Endometrial microvascular endothelial cells (primary cell): ENCODE results near the gene KRT86. TPM values are rescaled to one million over a fixed set of nuclear protein-coding genes. Genes with fewer than 3 reads are reported as not detected.

Source experiments
- in situ Hi-C: cut with HindIII; loops from 2 replicates; pipeline ENCODE4 v1.10.0; 2017; ENCODE audit warnings: low sequenced_read_pairs, low pct_unique_long_range_greater_than_20kb; ENCODE audit errors: inconsistent ontology term
- total RNA-seq: library from RNA; depleted of rRNA; stranded (reverse); fragments of >200 nt; gene quantifications from one replicate; pipeline ENCODE4 v1.2.3, GENCODE V29; 2015; ENCODE audit errors: inconsistent ontology term

Gene KRT86
- total RNA-seq, result not detected

DNA sequence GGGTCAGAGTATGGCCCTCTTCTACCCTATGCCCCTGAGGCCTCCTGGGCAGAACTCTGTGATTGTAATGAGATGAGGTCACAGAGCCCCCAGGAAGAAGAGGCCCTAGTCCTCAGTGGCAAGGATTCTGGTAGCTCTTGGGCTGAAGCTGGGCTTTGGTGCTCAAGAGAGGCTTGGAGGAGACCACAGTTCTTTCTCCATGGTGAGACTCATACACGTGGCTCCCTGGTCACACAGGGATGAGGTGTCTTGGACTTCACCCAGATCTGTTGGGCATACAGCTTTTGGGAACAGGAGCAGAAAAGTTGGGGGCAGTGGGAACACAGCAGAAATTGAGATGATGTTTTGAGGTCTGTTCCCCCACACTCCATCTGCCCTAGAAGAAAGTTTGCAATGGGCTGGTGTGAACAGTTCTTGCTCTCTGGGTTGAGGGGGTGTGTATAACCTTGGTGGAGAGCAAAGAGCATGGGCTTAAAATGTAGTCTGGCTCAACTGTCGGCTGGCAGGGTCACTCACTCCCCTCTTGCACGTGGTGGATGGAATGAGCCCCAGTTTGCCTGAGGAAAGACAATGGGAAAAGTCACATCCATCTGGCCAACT is at the start of gene KRT86:
Gene KRT86, plus strand, starts transcription at position 125 of the 600 bp plus-strand sequence. CDS start 27,272 bp downstream, outside the sequence.
- in situ Hi-C loops, result no loop called here

DNA sequence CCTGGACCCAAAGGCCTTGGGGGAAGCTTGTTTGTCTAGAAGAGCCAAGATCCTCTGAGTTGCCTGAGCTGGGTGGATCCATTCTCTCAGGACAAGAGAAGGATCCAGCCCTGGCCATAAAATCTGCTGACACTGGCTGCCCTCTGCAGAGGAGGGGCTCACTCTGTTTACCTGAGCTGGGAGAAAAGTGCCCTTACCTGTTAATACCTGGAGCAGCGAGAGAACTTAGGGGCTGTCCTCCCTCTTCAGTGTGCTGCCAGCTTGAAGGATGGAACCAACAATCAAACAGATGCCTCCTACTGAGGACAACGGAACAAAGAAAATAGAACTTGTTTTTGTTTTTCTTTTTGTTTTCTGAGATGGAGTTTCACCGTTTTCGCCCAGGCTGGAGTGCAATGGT is 48.7 kb upstream of the KRT86 start:
- in situ Hi-C loops, result no loop called here

DNA sequence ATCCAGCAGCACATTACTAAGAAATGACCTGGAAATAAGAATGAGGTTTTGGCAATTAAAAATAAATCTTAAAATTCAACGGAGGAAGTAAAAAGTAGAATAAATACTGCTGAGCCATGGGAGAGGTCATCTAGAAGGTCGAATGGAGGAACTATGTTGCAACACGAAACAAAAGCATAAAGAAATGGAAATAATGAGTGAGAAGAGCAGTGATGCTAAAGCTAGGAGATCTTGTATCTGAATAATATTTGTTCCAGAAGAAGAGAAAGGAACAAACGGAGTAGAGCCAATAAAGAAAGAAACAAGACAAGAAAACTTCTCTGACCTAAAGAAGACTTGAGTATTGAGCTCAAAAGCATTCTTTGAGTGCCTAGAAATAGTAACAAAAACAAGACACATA is 48.0 kb upstream of the KRT86 start:
- in situ Hi-C loops, result no loop called here

DNA sequence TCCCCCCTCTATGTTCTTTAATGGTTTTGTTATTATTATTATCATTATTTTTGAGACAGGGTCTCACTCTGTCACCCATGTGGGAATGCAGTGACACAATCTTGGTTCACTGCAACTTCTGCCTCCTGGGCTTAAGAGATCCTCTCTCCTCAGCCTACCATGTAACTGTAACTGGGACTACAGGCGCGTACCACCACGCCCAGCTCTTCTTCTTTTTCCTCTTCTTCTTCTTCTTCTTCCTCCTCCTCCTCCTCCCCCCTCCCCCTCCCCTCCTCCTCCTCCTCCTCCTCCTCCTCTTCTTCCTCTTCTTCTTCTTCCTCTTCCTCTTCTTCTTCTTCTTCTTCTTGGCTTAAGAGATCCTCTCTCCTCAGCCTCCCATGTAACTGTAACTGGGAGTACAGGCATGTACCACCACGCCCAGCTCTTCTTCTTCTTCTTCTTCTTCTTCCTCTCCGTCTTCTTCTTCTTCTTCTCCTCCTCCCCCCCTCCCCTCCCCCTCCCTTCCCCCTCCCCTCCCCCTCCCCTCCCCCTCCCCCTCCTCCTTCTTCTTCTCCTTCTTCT is 46.8 kb upstream of the KRT86 start:
- in situ Hi-C loops, result no loop called here

DNA sequence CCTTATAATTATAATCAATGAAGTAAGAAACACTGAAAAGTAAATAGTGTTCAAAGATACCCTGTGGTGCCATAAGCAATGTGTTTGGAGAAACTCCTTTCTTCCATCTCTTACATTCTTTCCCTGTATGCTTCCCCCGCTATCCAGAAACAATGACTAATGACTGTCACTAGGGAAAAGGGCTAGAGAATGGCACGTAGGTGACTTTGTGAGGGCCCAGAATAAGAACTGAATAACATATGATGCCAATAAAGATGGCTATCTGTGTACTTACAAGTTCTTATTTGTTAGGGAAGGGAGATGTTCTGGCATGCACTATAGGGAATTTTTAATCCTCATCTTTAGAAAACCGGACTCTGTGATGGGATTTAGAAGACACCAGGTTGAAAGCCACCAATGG is 46.1 kb upstream of the KRT86 start:
- in situ Hi-C loops, result no loop called here

DNA sequence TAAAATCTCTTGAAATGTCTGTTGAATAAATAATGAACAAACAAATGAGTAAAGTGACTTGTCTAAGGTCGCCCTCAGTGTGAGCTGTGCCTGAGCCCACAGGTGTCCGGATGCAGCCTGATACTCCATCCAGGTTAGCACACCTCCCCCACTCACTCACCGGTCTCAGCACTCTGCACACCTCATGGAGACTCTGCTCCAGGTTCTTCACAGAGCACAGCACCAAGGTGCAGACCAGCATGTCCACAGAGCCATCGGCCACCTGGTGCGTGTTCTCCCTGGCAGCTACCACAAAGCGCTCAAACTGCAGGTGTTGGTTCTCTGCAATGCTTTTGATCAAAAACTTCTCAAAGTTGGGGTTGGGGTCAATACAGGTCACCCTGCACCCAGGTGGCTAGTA is 45.5 kb upstream of the KRT86 start:
- in situ Hi-C loops, result no loop called here

DNA sequence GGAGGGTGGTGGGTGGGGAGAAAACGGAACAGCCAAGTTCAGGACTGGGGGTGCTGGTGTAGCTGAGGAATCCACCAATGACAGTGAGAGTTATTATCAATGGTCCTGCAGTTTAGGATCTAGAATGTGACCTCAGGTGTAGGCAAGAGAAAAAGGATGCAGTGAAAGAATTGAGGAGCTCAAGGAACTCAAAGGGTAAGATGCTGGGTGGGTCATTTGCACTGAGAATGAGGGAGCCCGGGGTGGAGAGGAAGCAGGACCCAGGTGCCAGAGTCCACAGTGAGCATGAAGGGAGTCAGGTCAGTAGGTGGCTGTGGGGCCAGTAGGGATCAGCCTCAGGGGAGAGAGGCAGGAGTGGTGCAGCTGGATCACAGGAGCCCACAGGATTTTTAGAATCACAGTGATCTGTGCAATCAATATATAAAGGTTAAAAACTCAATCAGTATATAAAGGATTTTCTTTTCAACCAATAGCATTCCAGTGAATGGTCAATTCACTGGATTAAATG is 44.6 kb upstream of the KRT86 start:
- in situ Hi-C loops, result no loop called here

DNA sequence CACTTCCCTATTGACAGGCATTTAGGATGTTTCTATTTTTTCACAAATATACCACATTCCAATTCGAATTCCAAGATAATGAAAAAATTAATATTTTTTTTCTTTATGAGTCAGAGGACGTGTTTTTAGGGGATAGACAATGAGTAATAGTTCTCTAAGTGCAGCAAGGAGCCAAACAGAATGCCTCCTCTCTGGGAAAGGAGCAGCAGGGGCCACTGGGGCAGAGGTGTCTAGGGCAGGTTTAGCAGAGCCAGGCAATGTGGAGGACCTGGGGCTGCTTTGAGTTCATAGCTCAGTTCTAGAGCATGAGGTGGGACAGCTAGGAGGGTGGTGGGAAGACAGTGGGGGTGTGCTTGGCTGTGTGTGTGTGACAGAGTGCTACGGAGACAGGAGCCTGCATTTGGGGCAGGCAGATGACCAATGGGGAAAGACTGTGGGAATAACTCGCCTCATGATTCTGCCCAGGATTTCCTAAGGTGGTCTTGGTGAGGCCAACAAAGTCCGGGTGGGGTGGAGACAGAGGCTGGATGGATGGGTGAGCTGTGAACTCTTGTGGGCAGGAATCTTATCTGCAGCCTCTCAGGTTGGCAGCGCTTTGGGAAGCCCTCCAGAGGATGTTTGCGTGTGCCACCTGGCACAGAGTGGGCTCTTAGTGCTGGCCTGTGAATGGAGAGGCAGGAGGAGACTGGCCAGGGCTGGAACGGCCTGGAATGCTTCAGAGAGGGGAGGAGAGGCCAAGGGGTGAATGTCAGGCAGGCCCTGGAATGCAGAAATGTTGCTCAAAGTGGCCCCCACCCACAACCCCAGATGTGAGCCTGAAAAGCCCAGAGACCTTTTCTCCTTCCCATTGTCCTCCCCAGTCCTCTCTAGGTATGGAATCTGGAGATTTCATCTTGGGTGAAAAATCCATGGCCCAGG is 43.8 kb upstream of the KRT86 start:
- in situ Hi-C loops, result no loop called here

DNA sequence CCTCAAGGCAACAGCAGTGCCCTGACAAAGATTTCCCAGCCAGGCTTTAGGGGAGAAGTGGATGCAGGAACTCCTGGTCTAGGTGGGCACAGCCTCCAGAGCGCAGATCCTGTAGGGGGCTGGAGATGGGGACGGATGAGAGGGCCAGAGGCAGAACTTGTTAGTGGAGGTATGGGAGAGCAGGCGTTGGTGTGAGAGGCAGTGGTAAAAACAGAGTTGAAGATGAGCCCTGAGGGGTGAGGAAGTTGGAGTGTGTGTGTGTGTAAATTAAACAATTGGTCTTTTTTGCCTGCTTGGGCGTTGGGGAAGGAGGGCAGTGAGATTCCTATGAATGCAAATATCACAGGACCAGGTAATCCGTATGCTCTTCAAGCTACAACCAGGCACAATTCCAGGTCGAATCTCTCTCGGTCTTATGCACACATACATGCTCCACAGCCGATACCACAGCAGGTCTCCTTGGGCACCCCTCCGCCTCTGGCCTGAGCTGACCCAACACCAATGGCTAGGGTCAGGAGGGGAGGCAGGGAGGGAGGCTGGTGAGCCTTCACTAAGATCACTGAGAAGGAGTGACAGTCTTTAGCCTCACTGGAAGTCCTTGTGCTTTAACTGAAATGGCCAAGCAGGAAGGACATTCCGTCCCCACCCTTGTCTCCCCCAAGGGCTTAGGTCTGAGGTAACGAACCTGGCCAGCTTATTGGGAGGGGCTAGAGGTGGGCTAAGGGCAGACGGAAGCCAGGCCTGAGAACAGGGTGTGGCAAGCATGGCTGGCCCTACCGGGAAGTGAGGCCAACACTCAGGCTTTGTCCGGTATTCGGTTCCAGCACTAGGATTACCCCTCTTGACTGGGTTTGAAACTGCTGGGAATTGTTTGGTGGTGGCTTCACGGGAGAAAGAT is 42.9 kb upstream of the KRT86 start:
- in situ Hi-C loops, result no loop called here

DNA sequence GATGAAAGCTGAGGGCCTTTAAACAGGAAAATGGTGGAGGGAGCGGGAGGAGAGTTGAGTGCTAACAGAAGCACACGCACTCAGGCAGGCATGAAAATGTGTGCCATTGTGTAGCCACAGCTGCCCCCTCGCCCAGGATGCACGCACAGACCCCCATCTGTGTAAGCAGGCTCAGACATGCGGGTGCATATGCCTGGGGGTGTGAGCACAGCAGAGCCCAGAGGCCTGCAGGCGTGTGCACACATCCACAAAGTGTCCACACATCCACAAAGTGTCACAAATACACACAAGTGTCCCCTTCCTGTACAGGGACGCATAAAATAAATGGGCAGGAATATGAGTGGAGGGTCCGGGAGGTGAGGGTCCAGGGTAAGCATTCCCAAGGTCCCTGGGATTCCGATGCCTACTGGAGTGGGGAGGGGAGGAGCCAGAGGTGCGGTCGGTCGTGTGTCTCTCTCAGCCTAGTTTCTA is 42.2 kb upstream of the KRT86 start:
- in situ Hi-C loops, result no loop called here

DNA sequence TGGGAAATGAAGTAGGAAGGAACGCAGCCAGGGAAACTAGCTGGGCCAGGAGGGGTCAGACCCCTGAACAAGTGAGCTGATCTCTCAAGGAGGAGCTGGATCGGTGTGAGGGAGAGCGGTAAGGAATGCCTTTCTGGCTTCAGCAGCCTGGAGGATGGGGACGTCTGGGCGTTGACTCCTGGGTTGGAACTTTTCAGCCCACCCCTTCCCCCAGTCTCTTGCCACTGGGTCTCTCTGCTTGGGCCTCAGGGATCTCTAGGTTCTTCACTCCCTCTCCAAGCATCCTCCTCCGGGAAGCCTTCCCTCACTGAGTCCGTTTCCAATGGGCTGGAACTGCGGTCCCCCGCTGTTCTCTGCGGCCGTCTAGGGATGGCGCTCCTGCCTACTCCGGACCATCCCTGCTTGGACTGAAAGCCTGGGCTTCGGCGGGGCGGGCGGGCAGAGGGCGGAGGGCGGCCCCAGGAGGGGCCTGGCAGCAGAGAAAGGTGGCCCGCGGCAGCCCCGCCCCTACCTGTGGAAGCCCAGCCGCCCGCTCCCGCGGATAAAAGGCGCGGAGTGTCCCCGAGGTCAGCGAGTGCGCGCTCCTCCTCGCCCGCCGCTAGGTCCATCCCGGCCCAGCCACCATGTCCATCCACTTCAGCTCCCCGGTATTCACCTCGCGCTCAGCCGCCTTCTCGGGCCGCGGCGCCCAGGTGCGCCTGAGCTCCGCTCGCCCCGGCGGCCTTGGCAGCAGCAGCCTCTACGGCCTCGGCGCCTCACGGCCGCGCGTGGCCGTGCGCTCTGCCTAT is 41.6 kb upstream of the KRT86 start, which contains the start of gene KRT7:
Gene KRT7, plus strand, starts transcription at position 570 of the 788 bp plus-strand sequence. Its CDS starts 54 bp downstream, at position 624.
- in situ Hi-C loops, result no loop called here

DNA sequence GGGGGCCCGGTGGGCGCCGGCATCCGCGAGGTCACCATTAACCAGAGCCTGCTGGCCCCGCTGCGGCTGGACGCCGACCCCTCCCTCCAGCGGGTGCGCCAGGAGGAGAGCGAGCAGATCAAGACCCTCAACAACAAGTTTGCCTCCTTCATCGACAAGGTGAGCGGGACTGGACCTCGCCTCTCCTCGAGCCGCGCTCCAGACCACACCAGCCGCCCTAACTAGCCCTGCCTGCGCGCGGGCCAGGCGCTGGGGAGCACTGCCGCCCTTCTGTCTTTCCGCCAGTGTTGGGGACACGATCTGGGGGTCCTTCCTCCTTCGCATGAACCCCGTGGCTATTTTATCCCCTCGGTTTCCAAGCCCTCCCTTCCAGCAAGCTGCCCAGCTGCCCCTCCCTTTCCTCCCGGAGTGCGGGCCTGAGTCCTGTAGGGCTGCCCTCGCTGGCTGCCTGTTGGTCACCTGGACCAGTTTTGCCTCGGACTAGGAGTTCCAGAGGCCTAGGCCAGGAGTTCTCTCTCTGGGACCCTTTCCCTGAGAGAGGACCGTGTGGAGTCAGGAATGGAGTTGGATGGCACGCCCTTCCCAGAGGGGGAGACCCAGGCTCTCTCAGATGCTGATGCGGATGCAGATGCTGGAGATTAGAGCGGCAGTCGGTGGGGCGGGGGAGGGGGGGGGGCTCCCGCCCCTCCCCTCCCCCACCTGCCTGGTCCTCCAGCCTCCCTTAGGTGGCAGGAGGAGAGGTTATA is 40.8 kb upstream of the KRT86 start:
- in situ Hi-C loops, result no loop called here

DNA sequence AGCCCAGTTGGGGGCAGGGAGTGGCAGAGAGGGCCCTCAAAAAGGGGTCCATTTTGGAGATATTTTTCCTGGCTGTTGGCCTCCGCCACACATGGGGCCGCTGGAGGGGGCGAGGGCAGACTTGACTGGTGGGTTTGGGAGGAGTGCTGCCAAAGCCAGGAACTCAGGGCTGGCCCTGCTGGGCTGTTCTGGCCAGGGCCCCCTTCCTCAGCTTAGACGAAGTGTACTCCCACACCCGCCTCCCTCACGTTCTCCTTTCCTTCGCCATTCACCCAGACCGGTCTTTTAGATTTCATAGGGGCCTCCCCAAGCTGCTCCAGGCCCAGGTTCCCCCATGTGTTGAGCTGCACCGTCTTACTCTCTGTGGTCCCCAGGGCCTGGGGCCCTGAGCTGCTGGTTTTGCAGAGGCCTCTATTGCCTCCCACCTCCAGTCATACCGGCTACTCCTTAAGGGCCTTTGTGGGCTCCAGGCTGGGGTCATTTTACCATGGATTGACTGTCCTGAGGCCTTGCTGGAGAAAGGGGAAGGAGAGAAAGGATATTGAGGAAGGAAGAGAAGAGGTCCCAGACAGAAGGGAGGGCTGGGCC is 40.1 kb upstream of the KRT86 start:
- in situ Hi-C loops, result no loop called here

DNA sequence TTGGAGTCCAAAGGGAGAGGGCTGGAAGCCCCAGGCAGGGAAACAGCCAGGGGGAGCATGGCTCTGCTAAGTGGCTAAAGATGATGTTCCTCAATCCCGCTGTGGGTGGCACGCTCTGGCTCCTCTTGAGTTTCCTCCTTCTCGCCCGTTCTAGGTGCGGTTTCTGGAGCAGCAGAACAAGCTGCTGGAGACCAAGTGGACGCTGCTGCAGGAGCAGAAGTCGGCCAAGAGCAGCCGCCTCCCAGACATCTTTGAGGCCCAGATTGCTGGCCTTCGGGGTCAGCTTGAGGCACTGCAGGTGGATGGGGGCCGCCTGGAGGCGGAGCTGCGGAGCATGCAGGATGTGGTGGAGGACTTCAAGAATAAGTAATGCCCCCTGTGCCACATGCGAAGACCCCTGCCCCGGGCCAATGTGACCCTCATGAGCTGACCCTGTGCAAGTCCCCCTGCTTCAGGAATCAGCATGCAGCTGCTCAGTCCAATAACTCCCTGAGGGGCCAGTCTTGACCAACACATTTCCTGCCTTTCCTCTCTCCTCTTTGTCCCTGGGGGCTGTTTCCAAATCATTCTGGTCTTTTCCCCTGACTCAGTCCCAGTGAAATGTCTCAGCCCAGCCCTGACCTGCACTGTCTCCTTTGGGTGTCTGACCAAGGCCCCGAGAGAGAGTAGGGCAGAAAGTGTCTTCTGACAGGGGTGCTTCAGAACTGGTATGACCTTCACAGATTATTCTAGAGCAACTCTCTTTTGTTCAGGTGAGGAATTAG is 39.3 kb upstream of the KRT86 start:
- in situ Hi-C loops, result no loop called here

DNA sequence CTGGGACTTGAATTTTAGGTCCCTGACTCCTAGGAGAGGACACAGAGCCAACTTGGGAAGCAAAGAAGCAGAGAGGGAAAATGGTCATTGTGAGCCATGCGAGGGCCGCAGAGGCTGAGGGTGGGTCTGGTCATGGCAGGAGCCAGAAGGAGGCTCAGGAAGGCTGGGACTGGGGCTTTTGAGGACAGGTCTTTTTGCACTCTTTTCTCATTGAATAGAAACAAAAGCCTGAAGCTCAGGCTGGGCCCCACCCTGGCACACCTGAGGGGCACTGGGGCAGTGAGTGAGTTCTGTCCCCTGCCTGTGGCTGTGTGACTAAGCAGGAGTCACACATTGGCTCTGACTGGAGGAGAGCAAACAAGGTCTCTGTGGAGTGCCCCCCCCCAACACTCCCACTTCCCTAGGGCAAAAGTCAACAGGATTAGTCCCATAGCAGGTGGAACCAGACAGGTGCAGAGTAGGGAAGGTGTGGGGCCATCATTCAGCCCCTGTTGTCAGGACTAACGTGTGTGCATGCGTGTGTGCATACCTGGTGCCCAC is 38.6 kb upstream of the KRT86 start:
- in situ Hi-C loops, result no loop called here
